ENCODE results near the gene PKP1. TPM values are rescaled to one million over a fixed set of nuclear protein-coding genes. Genes with fewer than 3 reads are reported as not detected.

The PKP1 gene
- total RNA-seq, 1 experiment from 2014 or later: 0.94 TPM

DNA sequence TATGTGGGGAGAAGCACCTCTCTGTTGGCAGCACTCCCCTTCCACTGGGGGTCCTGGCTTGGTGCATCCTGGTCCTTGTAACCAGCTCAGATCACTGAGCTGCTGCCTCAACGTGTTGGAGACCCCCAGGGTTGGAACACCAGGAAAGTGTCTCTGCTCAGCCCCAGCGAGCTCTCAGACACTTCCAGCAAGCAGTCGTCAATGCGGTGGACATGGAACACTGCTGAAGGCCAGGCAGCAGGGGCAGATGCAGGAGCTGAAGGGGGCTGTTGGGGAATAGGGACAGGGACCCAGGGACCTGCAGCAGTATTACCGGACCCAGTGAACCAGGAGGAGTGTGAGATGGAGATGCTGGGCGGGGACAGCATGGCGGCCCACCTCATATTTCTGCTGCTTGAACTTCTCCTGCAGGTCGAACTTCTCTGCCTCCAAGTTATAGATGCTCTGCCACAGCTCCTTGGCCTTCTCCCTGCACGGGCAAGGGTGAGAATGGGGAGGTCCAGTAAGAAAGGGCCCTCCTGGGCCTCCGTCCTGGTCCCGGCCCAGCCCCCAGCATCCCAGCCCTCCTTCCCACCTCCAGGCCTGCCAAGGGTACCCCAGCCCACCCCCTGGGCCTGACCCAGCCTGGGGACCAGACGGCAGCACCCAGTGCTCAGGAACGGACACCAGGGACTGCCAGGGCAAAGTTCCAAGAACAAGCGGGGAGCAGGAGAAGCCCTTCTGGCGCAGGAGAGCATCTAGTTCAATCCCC is 77.8 kb downstream of the PKP1 start:
- H3K4me3 ChIP-seq: no peak overlapping the region
- H3K27ac ChIP-seq: no peak overlapping the region
- intact Hi-C loops (cut with micrococcal nuclease; ENCODE audit: unreplicated experiment): loop anchor here (1.0 to 5.0 kb wide), 4 partner anchors 46 to 274 kb away; no protein-coding TSS in a partner anchor

DNA sequence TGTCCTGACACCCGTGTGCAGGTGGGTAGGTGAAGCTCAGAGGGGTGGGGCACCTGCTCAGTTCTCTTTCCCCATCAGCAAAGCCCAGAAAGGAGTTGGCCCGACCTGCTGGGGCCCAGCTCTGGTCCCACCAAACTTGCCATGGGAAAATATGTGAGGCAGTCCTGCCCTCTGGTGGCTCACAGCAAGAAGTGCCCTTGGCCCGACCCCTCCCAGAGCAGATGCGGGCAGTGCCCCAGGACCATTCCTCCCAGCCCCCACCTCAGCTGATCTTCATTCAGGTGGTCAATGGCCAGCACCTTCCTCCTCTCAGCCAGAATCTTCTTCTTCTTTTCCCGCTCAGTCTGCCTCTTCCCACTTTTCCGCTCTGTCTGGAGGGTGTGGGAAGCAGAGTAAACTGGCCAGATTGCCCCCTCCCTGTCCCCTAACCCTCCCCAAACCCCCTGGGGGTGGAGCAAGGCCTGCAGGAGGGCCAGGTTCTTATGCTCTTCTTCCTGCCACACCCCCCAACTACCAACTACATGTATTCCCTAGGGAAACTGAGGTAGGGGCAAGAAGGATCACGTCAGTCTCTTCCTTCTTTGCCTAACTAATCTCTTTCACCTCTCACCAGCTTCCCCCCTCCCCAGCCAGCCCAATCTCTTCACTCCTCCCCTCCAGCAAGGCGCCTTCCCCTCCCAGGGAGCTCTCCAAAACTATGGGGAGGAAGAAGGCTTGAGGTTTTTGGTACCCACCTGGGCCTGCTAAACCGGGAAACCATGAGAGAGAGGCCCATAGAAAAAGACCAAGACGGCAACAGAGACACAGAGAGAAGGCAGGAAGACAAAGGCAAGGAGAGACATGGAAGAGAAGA is 78.6 kb downstream of the PKP1 start:
- H2AFZ ChIP-seq: no peak overlapping the region
- peak in 1 of 2 experiments; percentile 58 for DNase-seq

More for the DNA sequence above, 77.8 kb downstream of the PKP1 start:
- BruUV-seq (replicated peaks): no TSS peak
- peaks cover under 1% of the 10 kb centered on the region; the same call in 1 of the 2 replicates for H4K20me1 ChIP-seq (ENCODE audit: insufficient read depth)
- no peaks in the 10 kb centered on the region for H3F3A ChIP-seq (ENCODE audit: insufficient read depth, low read depth)
- no peaks in the 10 kb centered on the region for H3K9me2 ChIP-seq (ENCODE audit: insufficient read depth)
- H3K27me3 ChIP-seq (ENCODE audit: insufficient read depth, low read depth): peaks cover 10% of the 10 kb centered on the region; the same call in 1 of the 2 replicates
- H3K4me2 ChIP-seq: no peak overlapping the region
- CTCF ChIA-PET: interaction anchor here (0.6 to 1.2 kb wide), 2 partner anchors 48 to 410 kb away, joined by 3 to 5 read pairs; no protein-coding TSS in a partner anchor
- no peak overlapping the region for H2AFZ ChIP-seq
- POLR2A ChIA-PET (ENCODE audit: unreplicated experiment): interaction anchor here (0.5 to 0.6 kb wide), 2 partner anchors 46 to 487 kb away, joined by 3 to 5 read pairs; no protein-coding TSS in a partner anchor
- no peaks in the 10 kb centered on the region for H3K9me3 ChIP-seq (ENCODE audit: insufficient read depth, low read depth)
- H3K79me2 ChIP-seq (ENCODE audit: low read depth): no peaks in the 10 kb centered on the region
- no peaks in the 10 kb centered on the region for H3K4me1 ChIP-seq (replicated peaks; ENCODE audit: insufficient read depth)
- H3K36me3 ChIP-seq (ENCODE audit: low read depth): no peaks in the 10 kb centered on the region
- DNase-seq: no peak
- no peak for TF ChIP-seq EZH2 (IDR thresholded peaks at IDR 0.05; ENCODE audit: low read depth)
- TF ChIP-seq, protein P1, sequence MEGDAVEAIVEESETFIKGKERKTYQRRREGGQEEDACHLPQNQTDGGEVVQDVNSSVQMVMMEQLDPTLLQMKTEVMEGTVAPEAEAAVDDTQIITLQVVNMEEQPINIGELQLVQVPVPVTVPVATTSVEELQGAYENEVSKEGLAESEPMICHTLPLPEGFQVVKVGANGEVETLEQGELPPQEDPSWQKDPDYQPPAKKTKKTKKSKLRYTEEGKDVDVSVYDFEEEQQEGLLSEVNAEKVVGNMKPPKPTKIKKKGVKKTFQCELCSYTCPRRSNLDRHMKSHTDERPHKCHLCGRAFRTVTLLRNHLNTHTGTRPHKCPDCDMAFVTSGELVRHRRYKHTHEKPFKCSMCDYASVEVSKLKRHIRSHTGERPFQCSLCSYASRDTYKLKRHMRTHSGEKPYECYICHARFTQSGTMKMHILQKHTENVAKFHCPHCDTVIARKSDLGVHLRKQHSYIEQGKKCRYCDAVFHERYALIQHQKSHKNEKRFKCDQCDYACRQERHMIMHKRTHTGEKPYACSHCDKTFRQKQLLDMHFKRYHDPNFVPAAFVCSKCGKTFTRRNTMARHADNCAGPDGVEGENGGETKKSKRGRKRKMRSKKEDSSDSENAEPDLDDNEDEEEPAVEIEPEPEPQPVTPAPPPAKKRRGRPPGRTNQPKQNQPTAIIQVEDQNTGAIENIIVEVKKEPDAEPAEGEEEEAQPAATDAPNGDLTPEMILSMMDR (conservative IDR thresholded peaks at IDR 0.05): no peak

More for the DNA sequence above, 78.6 kb downstream of the PKP1 start:
- H3K79me2 ChIP-seq (ENCODE audit: low read depth): no peaks in the 10 kb centered on the region
- peaks cover 18% of the 10 kb centered on the region for H3K27me3 ChIP-seq (ENCODE audit: insufficient read depth, low read depth)
- H3K9me3 ChIP-seq (ENCODE audit: insufficient read depth, low read depth): no peaks in the 10 kb centered on the region
- H3K4me2 ChIP-seq: no peak overlapping the region
- no peaks in the 10 kb centered on the region for H3F3A ChIP-seq (ENCODE audit: insufficient read depth, low read depth)
- ChIA-PET POLR2A (ENCODE audit: unreplicated experiment) (interaction anchor here (0.5 to 0.6 kb wide), 3 partner anchors 14 to 486 kb away, joined by 3 to 7 read pairs (median 5); no protein-coding TSS in a partner anchor), CTCF (interaction anchor here (0.5 to 1.2 kb wide), 3 partner anchors 47 to 108 kb away, joined by 4 to 8 read pairs (median 5); no protein-coding TSS in a partner anchor)
- H3K4me1 ChIP-seq (replicated peaks; ENCODE audit: insufficient read depth): no peaks in the 10 kb centered on the region
- no peaks in the 10 kb centered on the region for H3K36me3 ChIP-seq (ENCODE audit: low read depth)
- no peak overlapping the region for H3K27ac ChIP-seq
- H4K20me1 ChIP-seq (ENCODE audit: insufficient read depth): no peaks in the 10 kb centered on the region
- TF ChIP-seq, protein P1 (conservative IDR thresholded peaks at IDR 0.05): peak; percentile 95
- TF ChIP-seq EZH2 (IDR thresholded peaks at IDR 0.05; ENCODE audit: low read depth): no peak
- H3K4me3 ChIP-seq: no peak overlapping the region
- intact Hi-C loops (cut with micrococcal nuclease; ENCODE audit: unreplicated experiment): loop anchor here (1.0 to 5.0 kb wide), 4 partner anchors 45 to 275 kb away; no protein-coding TSS in a partner anchor
- no peaks in the 10 kb centered on the region for H3K9me2 ChIP-seq (ENCODE audit: insufficient read depth)
- BruUV-seq (replicated peaks): no TSS peak
